HG03196 (cell line): ENCODE results near the gene FHL3.
"Not testable (repeated sequence)": the region's sequence is repeated elsewhere in the genome, so short reads cannot be mapped to it uniquely, and the experiment has no call there.

Source experiments
- ATAC-seq: cut with Tn5 transposase; IDR thresholded peaks from one replicate; pipeline ENCODE4 v1.9.1; 2021; ENCODE audit not compliant: unreplicated experiment

The FHL3 gene

DNA sequence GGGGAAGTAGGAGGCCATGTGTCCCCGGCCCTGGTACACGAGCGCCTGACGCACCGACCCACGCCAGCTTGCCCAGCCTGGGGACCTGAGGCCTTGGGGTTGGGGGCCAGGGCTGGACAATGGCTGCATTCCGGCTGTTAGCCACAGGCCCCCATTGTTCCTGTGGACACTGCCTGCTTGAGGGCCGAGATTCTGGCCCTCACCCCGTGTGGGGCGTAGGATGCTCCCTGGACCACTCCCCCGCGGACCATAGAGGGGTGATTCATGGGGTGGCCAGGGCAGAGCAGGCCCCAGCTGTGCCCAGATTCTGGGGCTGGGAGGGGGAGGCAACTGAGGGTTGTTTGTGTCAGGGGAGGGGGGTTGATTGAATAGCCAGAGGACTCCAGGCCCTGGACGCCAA, 29.6 kb upstream of the FHL3 start:
- no peak for ATAC-seq

- ATAC-seq, result not testable (repeated sequence)
Observed at GRCh38 chr1:38032992-38033391, 27.7 kb upstream of the FHL3 start.

GRCh38 chr1:38031513-38031866, 26.2 kb upstream of the FHL3 start:
- no peak for ATAC-seq

- no peak for ATAC-seq
Observed at GRCh38 chr1:38030596-38031512, 25.5 kb upstream of the FHL3 start.

DNA sequence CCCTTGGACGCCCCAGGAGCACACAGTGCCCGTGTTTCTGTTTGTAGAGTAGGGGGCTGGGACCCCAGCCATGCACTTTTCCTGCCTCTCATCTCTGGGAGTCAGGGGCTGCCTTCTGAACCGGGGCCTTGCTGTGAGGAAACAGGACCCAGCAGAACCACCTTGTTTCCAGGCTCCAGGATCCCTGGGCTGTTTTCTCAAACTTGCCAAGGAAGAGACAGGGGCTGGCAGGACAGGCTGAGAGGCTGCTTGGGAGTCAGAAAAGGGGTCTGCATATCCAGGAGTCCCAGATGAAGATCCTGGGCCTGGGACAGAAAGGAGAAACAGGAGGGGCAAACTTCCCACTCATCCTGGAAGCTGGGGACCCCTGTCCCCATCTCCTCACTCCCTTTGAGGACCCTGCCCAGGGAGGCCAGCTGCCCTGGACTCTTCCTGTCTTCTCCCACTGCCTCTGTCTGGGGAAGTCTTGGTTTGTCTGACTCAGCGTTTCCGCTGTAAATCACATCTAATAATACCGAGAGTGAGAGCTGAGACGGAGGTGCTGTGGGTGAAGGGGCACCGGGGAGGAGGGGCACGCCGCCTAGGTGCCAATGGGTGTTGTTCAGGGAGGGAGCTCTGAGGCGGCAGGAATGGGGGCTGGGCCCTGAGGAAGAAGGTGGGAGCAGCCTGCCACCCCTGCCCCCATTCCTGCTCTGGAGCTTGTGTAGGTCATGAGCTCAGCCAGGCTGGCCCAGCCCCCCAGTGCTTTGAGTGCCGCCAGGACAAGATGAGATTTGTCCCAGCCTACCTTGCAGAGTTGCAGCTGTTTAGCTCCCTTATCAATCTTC, 24.6 kb upstream of the FHL3 start:
- ATAC-seq, result peak; percentile 50

GRCh38 chr1:38029081-38029681, 23.9 kb upstream of the FHL3 start:
- ATAC-seq, result no peak

DNA sequence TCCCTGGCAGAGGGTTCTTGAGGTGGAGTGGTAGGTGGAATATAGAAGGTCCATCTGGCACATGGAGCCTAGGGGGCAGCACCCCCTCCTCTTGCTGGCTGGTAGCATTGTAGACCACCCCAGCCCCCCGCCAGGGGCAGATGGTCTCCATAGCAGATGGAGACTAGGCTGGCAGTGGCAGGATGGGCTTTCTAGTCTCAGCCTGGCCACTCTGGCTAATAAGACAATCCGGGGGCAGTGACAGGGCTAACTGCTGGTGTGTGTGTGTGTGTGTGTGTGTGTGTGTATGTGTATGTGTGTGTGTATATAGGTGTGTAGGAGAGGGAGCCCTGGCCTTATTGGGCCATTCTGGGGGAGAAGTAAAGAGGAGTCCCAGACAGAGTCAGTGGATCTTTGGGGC, 23.4 kb upstream of the FHL3 start:
- ATAC-seq, result no peak

- peak; percentile 69 for ATAC-seq
Observed at GRCh38 chr1:38028105-38028591, 22.8 kb upstream of the FHL3 start.

- ATAC-seq, result no peak
Observed at GRCh38 chr1:38027201-38028104, 22.1 kb upstream of the FHL3 start.

DNA sequence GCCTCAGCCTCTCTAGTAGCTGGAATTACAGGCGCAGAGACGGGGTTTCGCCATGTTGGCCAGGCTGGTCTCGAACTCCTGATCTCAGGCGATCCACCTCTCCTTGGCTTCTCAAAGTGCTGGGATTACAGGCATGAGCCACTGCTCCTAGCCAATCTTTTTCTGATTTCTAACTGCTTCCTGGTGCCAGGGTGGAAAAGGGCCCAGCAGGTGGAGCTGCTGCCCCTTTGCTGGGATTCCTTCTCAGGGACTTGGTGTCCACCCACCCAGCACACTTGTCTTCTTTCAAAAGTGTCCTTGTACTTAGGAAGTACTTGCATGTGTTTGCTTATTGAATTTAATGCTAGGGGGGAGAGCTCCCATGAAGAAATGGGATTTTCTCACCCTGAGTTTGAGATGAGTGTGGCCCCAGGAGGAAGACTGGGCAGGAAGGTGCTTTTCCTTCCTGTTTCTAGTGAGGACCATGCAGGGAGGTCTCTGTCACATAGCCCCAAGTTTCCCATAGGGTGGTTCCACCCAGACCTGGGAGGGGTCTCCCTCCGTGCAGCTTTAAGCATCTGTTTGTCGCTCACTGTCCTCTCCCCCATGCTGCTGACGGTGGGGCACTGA, 21.4 kb upstream of the FHL3 start:
- no peak for ATAC-seq

- no peak for ATAC-seq
Observed at GRCh38 chr1:38025664-38026063, 20.4 kb upstream of the FHL3 start.

- ATAC-seq, result no peak
Observed at GRCh38 chr1:38025233-38025632, 19.9 kb upstream of the FHL3 start.

DNA sequence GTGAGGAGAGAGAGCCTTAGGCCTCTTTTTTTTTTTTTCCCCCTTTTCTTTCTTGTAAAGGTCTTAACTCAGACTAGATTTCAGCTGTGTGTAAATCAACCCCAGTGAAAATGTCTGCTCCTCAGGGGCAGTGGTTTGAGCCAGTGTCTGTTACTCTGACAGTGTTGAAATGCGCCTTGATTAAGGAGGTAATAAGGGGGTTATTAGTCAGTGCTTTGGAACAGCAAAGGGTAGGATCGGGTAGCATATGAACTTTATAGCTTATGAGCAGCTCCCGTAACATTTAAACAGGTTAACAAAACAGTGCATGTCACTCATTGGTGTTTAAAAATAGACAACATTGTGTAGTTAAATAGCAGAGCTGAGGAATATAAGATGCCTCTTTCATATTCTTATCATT, 17.5 kb upstream of the FHL3 start:
- no peak for ATAC-seq

- no peak for ATAC-seq
Observed at GRCh38 chr1:38021969-38022368, 16.7 kb upstream of the FHL3 start.

DNA sequence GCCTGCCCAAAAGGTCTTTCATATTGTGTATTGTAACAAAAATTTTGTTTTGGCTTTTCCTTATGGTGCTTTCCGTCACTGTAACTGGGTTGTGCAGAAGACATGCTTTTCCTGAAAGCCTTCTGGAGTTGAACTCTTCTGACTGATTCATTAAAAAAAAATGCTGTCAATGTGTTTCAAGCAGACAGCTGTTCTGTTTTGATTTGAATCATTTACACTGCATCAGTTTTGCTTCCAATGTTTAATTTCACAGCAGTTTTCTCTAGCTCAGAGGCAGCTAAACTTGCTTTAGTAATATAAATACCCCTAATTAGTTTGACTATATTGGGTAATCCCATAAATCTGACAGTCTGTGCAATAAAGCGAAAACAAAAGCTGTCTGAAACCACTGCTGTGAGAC, 15.1 kb upstream of the FHL3 start:
- no peak for ATAC-seq

DNA sequence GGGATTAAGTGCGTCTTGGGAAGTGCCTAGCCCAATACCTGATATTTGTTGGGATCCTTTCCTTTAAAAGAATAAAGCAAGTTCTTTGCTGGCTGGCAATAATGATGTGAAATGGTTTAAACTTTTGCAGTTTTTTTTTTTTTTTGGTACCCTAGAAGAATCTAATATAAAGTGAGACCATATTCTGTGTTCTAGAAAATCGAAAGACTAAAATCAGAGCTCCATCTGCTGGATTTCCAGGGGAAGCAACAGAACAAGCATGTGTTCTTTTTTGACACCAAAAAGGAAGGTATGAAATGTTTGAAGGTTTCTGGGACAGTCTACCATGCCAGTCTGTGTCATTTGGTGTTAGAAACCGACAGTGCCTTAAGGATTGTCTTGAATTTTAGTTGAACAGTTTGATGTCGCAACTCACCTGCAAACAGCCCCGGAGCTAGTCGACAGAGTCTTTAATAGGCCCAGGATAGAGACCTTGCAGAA, 13.6 kb upstream of the FHL3 start:
- ATAC-seq, result no peak

DNA sequence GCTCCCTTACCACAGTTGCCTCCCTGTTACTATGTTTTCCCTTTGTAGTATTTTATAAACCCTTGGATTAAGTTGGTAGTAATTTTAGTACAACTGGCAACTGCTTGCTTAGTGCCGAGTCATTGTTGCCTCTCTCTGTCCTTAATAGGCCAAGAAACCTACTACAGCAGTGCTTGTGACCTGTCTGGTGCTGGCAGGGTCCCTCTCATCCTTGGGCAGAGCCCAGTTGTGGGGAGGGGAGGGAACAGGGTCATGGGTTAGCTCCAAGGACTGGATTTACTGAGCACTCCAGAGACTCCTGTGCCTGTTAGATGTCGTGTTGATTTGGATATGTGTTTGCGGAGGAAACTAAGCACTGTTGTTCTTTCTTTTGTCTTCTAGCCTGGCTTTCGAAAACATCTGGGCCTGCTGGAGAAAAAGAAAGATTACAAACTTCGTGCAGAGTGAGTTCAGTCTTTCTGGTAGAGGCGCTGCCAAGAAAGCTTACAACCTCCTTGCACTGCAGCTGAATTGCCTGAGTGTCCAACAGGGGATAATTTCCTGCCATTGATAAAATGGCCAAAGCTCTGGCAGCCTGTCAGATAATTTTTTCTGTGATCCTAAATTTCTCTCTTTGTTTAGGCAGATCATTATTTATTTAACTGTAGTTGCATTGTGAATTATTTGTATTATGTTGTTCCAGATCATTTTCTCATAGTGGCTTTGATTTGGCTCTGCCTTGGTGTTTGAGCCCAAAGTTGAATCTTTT, 10.8 kb upstream of the FHL3 start:
- ATAC-seq, result no peak

DNA sequence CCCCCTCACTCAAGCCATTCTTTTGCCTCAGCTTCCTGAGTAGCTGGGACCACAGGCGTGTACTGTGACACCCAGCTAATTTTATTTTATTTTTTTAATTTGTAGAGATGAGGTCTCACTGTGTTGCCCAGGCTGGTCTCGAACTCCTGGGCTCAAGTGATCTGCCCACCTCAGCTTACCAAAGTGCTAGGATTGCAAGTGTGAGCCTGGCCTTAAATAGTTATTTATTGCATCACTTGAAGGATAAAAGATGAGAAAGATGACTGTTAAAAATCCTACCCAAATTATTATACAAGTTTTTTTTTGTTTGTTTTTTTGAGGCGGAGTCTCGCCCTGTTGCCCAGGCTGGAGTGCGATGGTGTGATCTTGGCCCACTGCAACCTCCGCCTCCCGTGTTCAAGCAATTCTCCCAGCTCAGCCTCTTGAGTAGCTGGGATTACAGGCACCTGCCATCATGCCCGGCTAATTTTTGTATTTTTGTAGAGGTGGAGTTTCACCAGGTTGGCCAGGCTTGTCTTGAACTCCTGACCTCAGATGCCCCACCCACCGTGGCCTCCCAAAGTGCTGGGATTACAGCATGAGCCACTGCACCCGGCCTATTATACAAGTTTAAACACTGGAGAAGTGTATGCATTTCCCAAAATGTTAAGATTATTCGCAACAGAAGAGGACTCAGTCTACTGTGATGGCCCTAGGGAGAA, 9.6 kb upstream of the FHL3 start:
- no peak for ATAC-seq

GRCh38 chr1:38014171-38014570, 8.9 kb upstream of the FHL3 start:
- no peak for ATAC-seq
